Bronchial smooth muscle cell (primary cell): ENCODE data around the gene HMGN5. TPM values are rescaled to one million over a fixed set of nuclear protein-coding genes. Genes with fewer than 3 reads are reported as not detected.

ENCODE experiments used
- total RNA-seq: library from RNA; depleted of rRNA; stranded (reverse); fragments of >200 nt; gene quantifications from 2 replicates; pipeline ENCODE4 v1.2.1, GENCODE V29; 2014

HMGN5 gene
- 0.52 and 1.1 TPM in 2 replicates for total RNA-seq

DNA sequence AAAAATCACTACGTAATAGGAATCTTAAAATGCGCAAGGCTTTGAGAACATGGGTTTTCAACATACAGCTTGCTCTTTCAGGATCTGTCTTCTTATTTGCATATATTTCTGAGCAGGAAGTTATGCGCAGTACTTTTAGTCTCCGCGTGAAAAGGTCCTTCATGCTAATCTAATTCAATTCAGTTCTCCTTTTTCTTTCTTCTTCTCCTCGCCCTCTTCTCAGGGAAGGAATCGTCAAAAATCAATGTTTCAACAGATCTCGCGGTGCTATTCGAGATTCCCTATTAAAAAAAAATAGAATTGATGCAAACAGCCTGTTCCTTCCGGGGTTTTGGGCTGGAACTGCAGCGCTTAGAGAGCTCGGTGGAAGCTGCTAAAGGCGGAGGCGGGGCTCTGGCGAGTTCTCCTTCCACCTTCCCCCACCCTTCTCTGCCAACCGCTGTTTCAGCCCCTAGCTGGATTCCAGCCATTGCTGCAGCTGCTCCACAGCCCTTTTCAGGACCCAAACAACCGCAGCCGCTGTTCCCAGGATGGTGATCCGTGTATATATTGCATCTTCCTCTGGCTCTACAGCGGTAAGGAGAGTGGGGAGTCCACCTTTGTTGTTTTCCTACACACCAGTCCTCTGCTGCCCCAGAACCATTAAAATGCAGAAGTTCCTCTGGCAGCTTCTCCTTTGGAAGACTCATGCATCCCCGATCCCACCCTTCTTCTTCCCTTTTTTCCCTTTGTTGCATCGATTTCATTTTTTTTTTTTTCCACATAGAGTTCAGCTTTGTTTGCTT is at the start of gene HMGN5, which contains the start of gene SH3BGRL:
Gene HMGN5 (minus strand): TSS at position 243 of the 785 bp plus-strand sequence. CDS start 80,364 bp downstream, outside the sequence.
Gene SH3BGRL (plus strand): TSS at position 432 of the 785 bp plus-strand sequence. CDS start 99 bp downstream, at position 531.

Other genes with a start within 250 kb of the HMGN5 start
- 34.2 and 38.5 TPM in 2 replicates for gene SH3BGRL, start 189 bp upstream of the HMGN5 start, total RNA-seq